Calu3 (cell line): ENCODE measurements around the gene MED12L. TPM values are rescaled to one million over a fixed set of nuclear protein-coding genes. Genes with fewer than 3 reads are reported as not detected.

Source experiments
- BruUV-seq: library from RNA; stranded (reverse); fragments of 400-500 nt; replicated peaks from 2 replicates; lab custom pipeline; 2021; lab: Mats Ljungman, UMichigan
- CTCF ChIA-PET: fragments of 300-600 bp; sonication (Branson Sonifier 250); formaldehyde crosslinking; loops from one replicate; lab custom pipeline; 2022; ENCODE audit warnings: antibody characterized with exemption; lab: Charles Lee
- DNase-seq: peaks from one replicate; pipeline ENCODE4 v3.0.0; 2022
- H3K27ac Mint-ChIP-seq: one replicate; pipeline ENCODE4 v1.8.0; 2022; ENCODE audit warnings: mixed read lengths; ENCODE audit not compliant: unreplicated experiment
- H3K27me3 Mint-ChIP-seq: one replicate; pipeline ENCODE4 v1.8.0; 2022; ENCODE audit warnings: mixed read lengths; ENCODE audit not compliant: unreplicated experiment
- H3K36me3 Mint-ChIP-seq: one replicate; pipeline ENCODE4 v1.8.0; 2022; ENCODE audit warnings: mild to moderate bottlenecking, moderate library complexity, mixed read lengths; ENCODE audit not compliant: insufficient read depth, unreplicated experiment
- H3K4me1 Mint-ChIP-seq: one replicate; pipeline ENCODE4 v1.8.0; 2022; ENCODE audit warnings: mild to moderate bottlenecking, low read depth, mixed read lengths; ENCODE audit not compliant: unreplicated experiment
- H3K4me3 Mint-ChIP-seq: one replicate; pipeline ENCODE4 v1.8.0; 2022; ENCODE audit warnings: mild to moderate bottlenecking, low read depth, moderate library complexity, mixed read lengths; ENCODE audit not compliant: unreplicated experiment
- H3K9me3 Mint-ChIP-seq: one replicate; pipeline ENCODE4 v1.8.0; 2022; ENCODE audit warnings: low read depth, mixed read lengths; ENCODE audit not compliant: unreplicated experiment
- CTCF ChIP-seq: fragments of 200-600 bp; IDR thresholded peaks from one replicate; pipeline ENCODE4 v1.8.0; 2022; ENCODE audit warnings: antibody characterized with exemption; ENCODE audit not compliant: unreplicated experiment
- intact Hi-C: fragments of 100-400 bp; cut with micrococcal nuclease; formaldehyde crosslinking; loops from one replicate; pipeline ENCODE4 v1.10.0; 2022; ENCODE audit not compliant: unreplicated experiment
- total RNA-seq: library from RNA; stranded (reverse); gene quantifications from 2 replicates; pipeline ENCODE4 v1.2.3, GENCODE V29; 2022

MED12L gene
- total RNA-seq, 1 experiment from 2014 or later: 4.6 TPM

GRCh38 chr3:151275091-151275490 is 189.6 kb downstream of the MED12L start:
- Mint-ChIP-seq H3K4me3 (no peak overlapping the region), H3K36me3 (no peaks in the 10 kb centered on the region), H3K4me1 (no peaks in the 10 kb centered on the region), H3K9me3 (no peaks in the 10 kb centered on the region), H3K27me3 (no peaks in the 10 kb centered on the region), H3K27ac (no peak overlapping the region)
- no TSS peak for BruUV-seq
- no peak for DNase-seq
- no peak for TF ChIP-seq CTCF
- intact Hi-C loops: no loop called here
- CTCF ChIA-PET: interaction anchor here (1.3 kb wide), 1 partner anchor 77 kb away, joined by 3 read pairs; no protein-coding TSS in a partner anchor

GRCh38 chr3:151276038-151276686 is 190.7 kb downstream of the MED12L start:
- CTCF ChIA-PET: interaction anchor here (1.3 kb wide), 1 partner anchor 78 kb away, joined by 3 read pairs; no protein-coding TSS in a partner anchor
- H3K27ac Mint-ChIP-seq: no peak overlapping the region
- H3K4me1 Mint-ChIP-seq: no peaks in the 10 kb centered on the region
- DNase-seq: no peak
- no peaks in the 10 kb centered on the region for H3K9me3 Mint-ChIP-seq
- TF ChIP-seq CTCF: no peak
- no peaks in the 10 kb centered on the region for H3K27me3 Mint-ChIP-seq
- BruUV-seq: no TSS peak
- intact Hi-C loops: no loop called here
- H3K36me3 Mint-ChIP-seq: no peaks in the 10 kb centered on the region
- no peak overlapping the region for H3K4me3 Mint-ChIP-seq

- no peak for DNase-seq
These were observed 191.2 kb downstream of the MED12L start for GRCh38 chr3:151276687-151277042.

GRCh38 chr3:151278230-151278629 is 192.8 kb downstream of the MED12L start, which contains the start of gene P2RY14:
P2RY14 (minus strand) TSS chr3:151278542; CDS start chr3:151214316, 64,226 bp downstream.
- no peak for DNase-seq
- BruUV-seq: no TSS peak
- H3K4me1 Mint-ChIP-seq: no peaks in the 10 kb centered on the region
- H3K4me3 Mint-ChIP-seq: no peak within 1 kb of the TSS
- no peak for TF ChIP-seq CTCF
- H3K27ac Mint-ChIP-seq: no peak within 1 kb of the TSS
- no peaks in the 10 kb centered on the region for H3K27me3 Mint-ChIP-seq
- H3K36me3 Mint-ChIP-seq: no peaks in the 10 kb centered on the region
- no peaks in the 10 kb centered on the region for H3K9me3 Mint-ChIP-seq
- CTCF ChIA-PET: no interaction called here
- intact Hi-C loops: no loop called here

More at GRCh38 chr3:151276687-151277042, 191.2 kb downstream of the MED12L start:
- CTCF ChIA-PET: interaction anchor here (1.3 kb wide), 1 partner anchor 79 kb away, joined by 3 read pairs; no protein-coding TSS in a partner anchor
- Mint-ChIP-seq H3K4me3 (no peak overlapping the region), H3K27me3 (no peaks in the 10 kb centered on the region), H3K4me1 (no peaks in the 10 kb centered on the region), H3K9me3 (no peaks in the 10 kb centered on the region), H3K27ac (no peak overlapping the region), H3K36me3 (no peaks in the 10 kb centered on the region)
- TF ChIP-seq CTCF: no peak
- no TSS peak for BruUV-seq
- intact Hi-C loops: no loop called here
